OCI-LY7 (cell line): ENCODE measurements around the gene SPINK2. TPM values are rescaled to one million over a fixed set of nuclear protein-coding genes. Genes with fewer than 3 reads are reported as not detected.

Experiments
- BruUV-seq: library from RNA; stranded (reverse); fragments of 400-500 nt; replicated peaks from 2 replicates; lab custom pipeline; 2021; lab: Mats Ljungman, UMichigan
- CTCF ChIA-PET: fragments of 300-600 bp; sonication (Branson Sonifier 250); formaldehyde crosslinking; loops from one replicate; lab custom pipeline; 2022; ENCODE audit warnings: antibody characterized with exemption; ENCODE audit not compliant: unreplicated experiment; lab: Charles Lee
- POLR2A ChIA-PET: fragments of 300-600 bp; sonication (Branson Sonifier 250); formaldehyde crosslinking; loops from one replicate; lab custom pipeline; 2022; ENCODE audit warnings: antibody characterized with exemption; lab: Charles Lee
- DNase-seq: peaks from one replicate; pipeline ENCODE4 v3.0.0-alpha.2; 2015; ENCODE audit warnings: low spot score
- H2AFZ ChIP-seq: fragments of 200-600 bp; sonication (generic), shearing (Covaris generic); 2 replicates; pipeline ENCODE4 v1.6.1; 2014; ENCODE audit warnings: mild to moderate bottlenecking, antibody characterized with exemption, low read length, moderate library complexity
- H3K27ac ChIP-seq: fragments of 200-600 bp; sonication (generic); 2 replicates; pipeline ENCODE4 v1.5.1; 2014; ENCODE audit warnings: mixed run types, low read depth, mild to moderate bottlenecking, moderate library complexity, low read length, inconsistent platforms; ENCODE audit not compliant: poor library complexity, severe bottlenecking
- H3K36me3 ChIP-seq: fragments of 200-600 bp; sonication (generic); 2 replicates; pipeline ENCODE4 v1.6.1; 2014; ENCODE audit warnings: mild to moderate bottlenecking, antibody characterized with exemption, low read length, moderate library complexity, mixed read lengths; ENCODE audit not compliant: insufficient read depth
- H3K4me1 ChIP-seq: fragments of 200-600 bp; sonication (generic); 2 replicates; pipeline ENCODE4 v1.5.1; 2014; ENCODE audit warnings: mild to moderate bottlenecking, low read length; ENCODE audit not compliant: insufficient read depth, poor library complexity, severe bottlenecking
- H3K4me2 ChIP-seq: fragments of 200-600 bp; sonication (generic); 2 replicates; pipeline ENCODE4 v1.6.1; 2014; ENCODE audit warnings: mild to moderate bottlenecking, low read length
- H3K4me3 ChIP-seq: fragments of 200-600 bp; sonication (generic); 2 replicates; pipeline ENCODE4 v1.5.1; 2014; ENCODE audit warnings: mild to moderate bottlenecking, low read depth, low read length; ENCODE audit not compliant: poor library complexity, severe bottlenecking
- H3K79me2 ChIP-seq: fragments of 200-600 bp; sonication (generic); 2 replicates; pipeline ENCODE4 v1.6.1; 2016; ENCODE audit warnings: low read depth, mild to moderate bottlenecking, low read length, moderate library complexity, mixed read lengths; ENCODE audit not compliant: insufficient read depth
- H3K9me2 ChIP-seq: fragments of 200-600 bp; sonication (generic); 2 replicates; pipeline ENCODE4 v1.6.1; 2016; ENCODE audit warnings: mild to moderate bottlenecking, low read length, mixed read lengths; ENCODE audit not compliant: insufficient read depth
- H3K9me3 ChIP-seq: fragments of 200-600 bp; sonication (generic); 2 replicates; pipeline ENCODE4 v1.6.1; 2014; ENCODE audit warnings: mild to moderate bottlenecking, mixed run types, low read length, mixed read lengths
- H4K20me1 ChIP-seq: fragments of 200-600 bp; sonication (generic); 2 replicates; pipeline ENCODE4 v1.6.1; 2014; ENCODE audit warnings: mild to moderate bottlenecking, antibody characterized with exemption, low read length, moderate library complexity, mixed read lengths; ENCODE audit not compliant: insufficient read depth
- CTCF ChIP-seq: fragments of 200-600 bp; sonication (generic); conservative IDR thresholded peaks from 2 replicates; pipeline ENCODE4 v1.5.1; 2014; ENCODE audit warnings: mild to moderate bottlenecking, antibody characterized with exemption, low read length, moderate library complexity, mixed read lengths
- EZH2phosphoT487 ChIP-seq: fragments of 200-600 bp; sonication (generic); IDR thresholded peaks from 2 replicates; pipeline ENCODE4 v1.6.1; 2018; ENCODE audit warnings: low read depth, borderline replicate concordance, mild to moderate bottlenecking, mixed run types, antibody characterized with exemption, low read length, moderate library complexity, mixed read lengths
- intact Hi-C: fragments of 100-400 bp; cut with micrococcal nuclease; formaldehyde crosslinking; loops from one replicate; pipeline ENCODE4 v1.10.0; 2022; ENCODE audit not compliant: unreplicated experiment
- total RNA-seq, 2 experiments: library from RNA; depleted of rRNA in 1 of 2; stranded (reverse); fragments of >200 nt in 1 of 2; shearing (Covaris generic) in 1 of 2; gene quantifications; 2 replicates each; pipeline ENCODE4 v1.2.3, GENCODE V29; 2014 to 2022

The SPINK2 gene
- total RNA-seq, 2 experiments from 2014 or later: 3.0 to 15.1 TPM

GRCh38 chr4:56859841-56860240 is 38.3 kb upstream of the SPINK2 start:
- Histone ChIP-seq H4K20me1 (no peaks in the 10 kb centered on the region), H3K9me2 (no peaks in the 10 kb centered on the region), H3K79me2 (no peaks in the 10 kb centered on the region), H3K36me3 (no peaks in the 10 kb centered on the region), H3K4me2 (no peak overlapping the region), H2AFZ (no peak overlapping the region), H3K27ac (no peak overlapping the region), H3K4me3 (no peak overlapping the region), H3K9me3 (no peaks in the 10 kb centered on the region), H3K4me1 (no peaks in the 10 kb centered on the region)
- POLR2A ChIA-PET: interaction anchor here (0.9 to 1.1 kb wide), 3 partner anchors 10 to 93 kb away, joined by 3 to 4 read pairs (median 3); no protein-coding TSS in a partner anchor
- BruUV-seq: no TSS peak
- intact Hi-C loops: no loop called here
- DNase-seq: no peak
- TF ChIP-seq EZH2phosphoT487 (no peak), CTCF (no peak)
- CTCF ChIA-PET: interaction anchor here (1.0 kb wide), 1 partner anchor 11 kb away, joined by 3 read pairs; no protein-coding TSS in a partner anchor

DNA sequence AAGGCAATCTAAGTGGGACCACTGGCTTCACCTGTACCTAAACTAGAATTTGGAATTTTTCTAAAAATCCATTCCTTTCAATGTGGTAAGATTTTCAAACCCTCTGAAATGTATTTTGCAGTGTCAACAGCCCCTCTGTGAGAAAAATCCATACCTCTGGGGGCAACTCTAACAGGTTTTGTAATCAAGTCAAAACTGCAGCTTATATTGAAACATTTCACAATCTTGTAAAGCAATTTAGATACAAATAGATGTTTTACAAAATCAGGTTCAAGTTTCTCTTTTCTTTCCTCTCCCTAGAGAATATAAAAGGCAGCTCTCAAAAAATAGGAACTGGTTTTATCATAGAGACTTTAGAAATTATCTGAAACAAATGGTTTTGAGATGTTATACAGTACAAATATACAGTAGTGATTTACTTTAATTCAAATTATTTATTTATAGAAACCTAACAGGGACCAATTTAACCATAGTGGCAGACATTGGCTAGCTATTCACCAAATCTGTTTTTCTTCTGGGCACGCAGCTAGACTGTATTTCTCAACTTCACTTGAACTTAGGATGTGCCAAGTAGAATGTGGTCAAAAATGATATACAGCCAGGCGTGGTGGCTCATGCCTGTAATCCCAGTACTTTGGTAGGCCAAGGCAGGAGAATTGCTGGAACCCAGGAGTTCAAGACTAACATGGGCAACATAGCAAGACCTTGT is 36.3 kb upstream of the SPINK2 start:
- no peak for DNase-seq
- Histone ChIP-seq H3K79me2 (no peaks in the 10 kb centered on the region), H3K36me3 (no peaks in the 10 kb centered on the region), H3K4me2 (no peak overlapping the region), H3K9me3 (no peaks in the 10 kb centered on the region), H4K20me1 (no peaks in the 10 kb centered on the region), H3K4me1 (no peaks in the 10 kb centered on the region), H2AFZ (no peak overlapping the region), H3K27ac (no peak overlapping the region), H3K9me2 (no peaks in the 10 kb centered on the region), H3K4me3 (no peak overlapping the region)
- ChIA-PET POLR2A (interaction anchor here (0.6 to 1.2 kb wide), 5 partner anchors 9 to 413 kb away, joined by 3 to 4 read pairs (median 3); no protein-coding TSS in a partner anchor), CTCF (interaction anchor here (0.5 kb wide), 1 partner anchor 67 kb away, joined by 4 read pairs; no protein-coding TSS in a partner anchor)
- BruUV-seq: no TSS peak
- TF ChIP-seq CTCF (no peak), EZH2phosphoT487 (no peak)
- intact Hi-C loops: no loop called here

- Histone ChIP-seq H2AFZ (no peak overlapping the region), H3K36me3 (no peaks in the 10 kb centered on the region), H4K20me1 (no peaks in the 10 kb centered on the region), H3K4me1 (no peaks in the 10 kb centered on the region), H3K9me2 (no peaks in the 10 kb centered on the region), H3K27ac (no peak overlapping the region), H3K4me3 (no peak overlapping the region), H3K4me2 (no peak overlapping the region), H3K9me3 (no peaks in the 10 kb centered on the region), H3K79me2 (no peaks in the 10 kb centered on the region)
- BruUV-seq: no TSS peak
- TF ChIP-seq EZH2phosphoT487 (no peak), CTCF (no peak)
- CTCF ChIA-PET: no interaction called here
- POLR2A ChIA-PET: interaction anchor here (0.6 to 1.2 kb wide), 4 partner anchors 9 to 27 kb away, joined by 3 to 5 read pairs (median 4); no protein-coding TSS in a partner anchor
- DNase-seq: no peak
- intact Hi-C loops: no loop called here
Measured at GRCh38 chr4:56856656-56857055, 35.2 kb upstream of the SPINK2 start.
